GM19193 (cell line): ENCODE results near the gene ERH.

ENCODE experiments used
- POLR2A ChIP-seq: IDR thresholded peaks from 4 replicates; pipeline ENCODE4 v1.6.1; 2011; ENCODE audit not compliant: insufficient read depth, insufficient read length; ENCODE audit errors: extremely low read depth

ERH gene

GRCh38 chr14:69404478-69404877 is 6.4 kb upstream of the ERH start:
- TF ChIP-seq POLR2A, result no peak

- no peak for TF ChIP-seq POLR2A
Observed at GRCh38 chr14:69401841-69402240, 3.7 kb upstream of the ERH start.

GRCh38 chr14:69400154-69400553 is 2.1 kb upstream of the ERH start:
- no peak for TF ChIP-seq POLR2A

GRCh38 chr14:69399750-69400149 is 1.7 kb upstream of the ERH start:
- no peak for TF ChIP-seq POLR2A

- no peak for TF ChIP-seq POLR2A
Observed at GRCh38 chr14:69398818-69399210, 715 bp upstream of the ERH start.

- TF ChIP-seq POLR2A, result no peak
Observed at GRCh38 chr14:69395929-69396328, 2.2 kb downstream of the ERH start.

- TF ChIP-seq POLR2A, result no peak
Observed at GRCh38 chr14:69392481-69392880, 5.6 kb downstream of the ERH start.

- TF ChIP-seq POLR2A, result no peak
Observed at GRCh38 chr14:69387311-69387710, 10.8 kb downstream of the ERH start.

- TF ChIP-seq POLR2A, result no peak
Observed at GRCh38 chr14:69378274-69378673, 19.8 kb downstream of the ERH start.

GRCh38 chr14:69376439-69376838 is 21.7 kb downstream of the ERH start:
- TF ChIP-seq POLR2A, result no peak

- TF ChIP-seq POLR2A, result no peak
Observed at GRCh38 chr14:69375722-69376121, 22.4 kb downstream of the ERH start.

GRCh38 chr14:69375182-69375581 is 22.9 kb downstream of the ERH start:
- no peak for TF ChIP-seq POLR2A

GRCh38 chr14:69374235-69374634 is 23.9 kb downstream of the ERH start:
- no peak for TF ChIP-seq POLR2A

- TF ChIP-seq POLR2A, result no peak
Observed at GRCh38 chr14:69373104-69373503, 25.0 kb downstream of the ERH start.

- TF ChIP-seq POLR2A, result no peak
Observed at GRCh38 chr14:69372146-69372545, 26.0 kb downstream of the ERH start.

GRCh38 chr14:69370061-69370460 is 28.0 kb downstream of the ERH start:
- TF ChIP-seq POLR2A, result no peak

- TF ChIP-seq POLR2A, result no peak
Observed at GRCh38 chr14:69368381-69368780, 29.7 kb downstream of the ERH start.
